GM21360 (cell line): Measurements from ENCODE around the gene RASSF3.
"Not testable (repeated sequence)": the region's sequence is repeated elsewhere in the genome, so short reads cannot be mapped to it uniquely, and the experiment has no call there.

Experiments used
- ATAC-seq: cut with Tn5 transposase; IDR thresholded peaks from one replicate; pipeline ENCODE4 v1.9.1; 2021; ENCODE audit warnings: mild to moderate bottlenecking, moderate library complexity; ENCODE audit not compliant: unreplicated experiment

Gene RASSF3

GRCh38 chr12:64688219-64688618 lies 77.9 kb downstream of the RASSF3 start:
- ATAC-seq = no peak

GRCh38 chr12:64688715-64689114 lies 78.4 kb downstream of the RASSF3 start:
- ATAC-seq = no peak

GRCh38 chr12:64690236-64690635 lies 79.9 kb downstream of the RASSF3 start:
- ATAC-seq = not testable (repeated sequence)

GRCh38 chr12:64691227-64691794 lies 81.0 kb downstream of the RASSF3 start:
- ATAC-seq = no peak

- no peak for ATAC-seq
Measured at GRCh38 chr12:64691795-64692583, 81.7 kb downstream of the RASSF3 start.

GRCh38 chr12:64694130-64695040 lies 84.1 kb downstream of the RASSF3 start:
- ATAC-seq = no peak

GRCh38 chr12:64695550-64695949 lies 85.3 kb downstream of the RASSF3 start:
- ATAC-seq = no peak

GRCh38 chr12:64696080-64696741 lies 85.9 kb downstream of the RASSF3 start:
- no peak for ATAC-seq

GRCh38 chr12:64699504-64700115 lies 89.3 kb downstream of the RASSF3 start:
- no peak for ATAC-seq

GRCh38 chr12:64700532-64700931 lies 90.2 kb downstream of the RASSF3 start:
- ATAC-seq = no peak

- ATAC-seq = no peak
Measured at GRCh38 chr12:64701283-64701682, 91.0 kb downstream of the RASSF3 start.

GRCh38 chr12:64706306-64706705 lies 96.0 kb downstream of the RASSF3 start:
- no peak for ATAC-seq

- no peak for ATAC-seq
Measured at GRCh38 chr12:64706857-64707256, 96.6 kb downstream of the RASSF3 start.

GRCh38 chr12:64707362-64707761 lies 97.1 kb downstream of the RASSF3 start:
- ATAC-seq = no peak

- ATAC-seq = no peak
Measured at GRCh38 chr12:64707926-64708325, 97.6 kb downstream of the RASSF3 start.

GRCh38 chr12:64709429-64709828 lies 99.1 kb downstream of the RASSF3 start:
- ATAC-seq = no peak

- ATAC-seq = no peak
Measured at GRCh38 chr12:64713376-64713775, 103.1 kb downstream of the RASSF3 start.

GRCh38 chr12:64714551-64714968 lies 104.3 kb downstream of the RASSF3 start:
- ATAC-seq = peak; percentile 76

- ATAC-seq = no peak
Measured at GRCh38 chr12:64716371-64716770, 106.1 kb downstream of the RASSF3 start.

- ATAC-seq = no peak
Measured at GRCh38 chr12:64716839-64717455, 106.7 kb downstream of the RASSF3 start.
